GM10248 (cell line): ENCODE data around the gene UNCX.

Experiments used
- CTCF ChIA-PET: fragments of 300-600 bp; sonication (Branson Sonifier 250); formaldehyde crosslinking; extraction: SDS; loops from one replicate; lab custom pipeline; 2021; ENCODE audit warnings: antibody characterized with exemption; lab: Yijun Ruan, JAX
- POLR2A ChIA-PET: fragments of 350-650 bp; sonication (Branson Sonifier 250); formaldehyde crosslinking; extraction: SDS; loops from one replicate; lab custom pipeline; 2020; ENCODE audit warnings: antibody characterized with exemption; lab: Yijun Ruan, JAX
- DNase-seq: peaks from one replicate; pipeline ENCODE4 v3.0.0; 2012; ENCODE audit errors: extremely low spot score
- CTCF ChIP-seq: IDR thresholded peaks from 2 replicates; pipeline ENCODE4 v1.5.1; 2012; ENCODE audit warnings: mild to moderate bottlenecking, low read depth; ENCODE audit errors: extremely low read depth, missing control alignments, control extremely low read depth

The UNCX gene

GRCh38 chr7:1246871-1247526 is 14.3 kb downstream of the UNCX start:
- ChIA-PET POLR2A (no interaction called here), CTCF (no interaction called here)
- DNase-seq = no peak
- no peak for TF ChIP-seq CTCF

- CTCF ChIA-PET = no interaction called here
- DNase-seq = no peak
- POLR2A ChIA-PET = no interaction called here
- no peak for TF ChIP-seq CTCF
Observed at GRCh38 chr7:1247527-1248041, 14.9 kb downstream of the UNCX start.

GRCh38 chr7:1248143-1248915 is 15.7 kb downstream of the UNCX start:
- ChIA-PET POLR2A (no interaction called here), CTCF (no interaction called here)
- DNase-seq = no peak
- no peak for TF ChIP-seq CTCF

GRCh38 chr7:1248916-1249581 is 16.4 kb downstream of the UNCX start:
- no peak for TF ChIP-seq CTCF
- ChIA-PET POLR2A (no interaction called here), CTCF (no interaction called here)
- no peak for DNase-seq

- ChIA-PET CTCF (no interaction called here), POLR2A (no interaction called here)
- no peak for DNase-seq
- TF ChIP-seq CTCF = no peak
Observed at GRCh38 chr7:1249731-1250130, 17.1 kb downstream of the UNCX start.

- ChIA-PET POLR2A (no interaction called here), CTCF (interaction anchor here (1.4 kb wide), 1 partner anchor 29 kb away, joined by 4 read pairs; no protein-coding TSS in a partner anchor)
- no peak for DNase-seq
- TF ChIP-seq CTCF = no peak
Observed at GRCh38 chr7:1250901-1251300, 18.2 kb downstream of the UNCX start.
